NB4 (cell line): ENCODE measurements around the gene PAK5.

Experiments
- CTCF ChIP-seq: IDR thresholded peaks from one replicate; pipeline ENCODE4 v1.5.1; 2012; ENCODE audit warnings: low read depth, low read length
- TF ChIP-seq, protein P1 (sequence below): IDR thresholded peaks from 2 replicates; pipeline ENCODE4 v1.6.1; 2011; ENCODE audit warnings: low read depth, low read length

GRCh38 chr20:9677100-9677623 lies 161.7 kb downstream of the PAK5 start:
- no peak for TF ChIP-seq CTCF
- TF ChIP-seq, protein P1, sequence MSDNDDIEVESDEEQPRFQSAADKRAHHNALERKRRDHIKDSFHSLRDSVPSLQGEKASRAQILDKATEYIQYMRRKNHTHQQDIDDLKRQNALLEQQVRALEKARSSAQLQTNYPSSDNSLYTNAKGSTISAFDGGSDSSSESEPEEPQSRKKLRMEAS = no peak
